Caco-2 (cell line): ENCODE results near the gene TARBP1. TPM values are rescaled to one million over a fixed set of nuclear protein-coding genes. Genes with fewer than 3 reads are reported as not detected.
"Not testable (repeated sequence)": the region's sequence is repeated elsewhere in the genome, so short reads cannot be mapped to it uniquely, and the experiment has no call there.

Source experiments
- BruUV-seq: library from RNA; stranded (reverse); fragments of 400-500 nt; replicated peaks from 2 replicates; lab custom pipeline; 2021; lab: Mats Ljungman, UMichigan
- CTCF ChIA-PET: fragments of 300-600 bp; sonication (Branson Sonifier 250); formaldehyde crosslinking; loops from one replicate; lab custom pipeline; 2022; ENCODE audit warnings: antibody characterized with exemption; lab: Charles Lee
- POLR2A ChIA-PET: fragments of 300-600 bp; sonication (Branson Sonifier 250); formaldehyde crosslinking; loops from one replicate; lab custom pipeline; 2022; ENCODE audit warnings: antibody characterized with exemption; lab: Charles Lee
- DNase-seq, 2 experiments: peaks; one replicate each; pipeline versions ENCODE4 v3.0.0 to v3.0.0-alpha.2; 2020 to 2022
- H3K27me3 ChIP-seq: replicated peaks from 2 replicates; pipeline ENCODE4 v1.6.0; 2011; ENCODE audit warnings: low read length; ENCODE audit not compliant: control insufficient read depth, insufficient read depth
- H3K36me3 ChIP-seq: 2 replicates; pipeline ENCODE4 v1.5.1; 2011; ENCODE audit warnings: low read length; ENCODE audit not compliant: control insufficient read depth, insufficient read depth
- H3K4me1 ChIP-seq: fragments of 250-450 bp; sonication (Bioruptor Pico); 2 replicates; pipeline ENCODE4 v1.5.1; 2020; ENCODE audit warnings: mild to moderate bottlenecking
- H3K4me3 ChIP-seq: 2 replicates; pipeline ENCODE4 v1.5.1; 2011; ENCODE audit warnings: low read depth, mild to moderate bottlenecking, control low read depth, low read length
- H3K9me3 ChIP-seq: fragments of 250-450 bp; sonication (Bioruptor Pico); 2 replicates; pipeline ENCODE4 v1.5.1; 2020; ENCODE audit warnings: mild to moderate bottlenecking, moderate library complexity
- H3K27ac Mint-ChIP-seq: one replicate; pipeline ENCODE4 v1.8.0; 2022; ENCODE audit warnings: mixed read lengths; ENCODE audit not compliant: unreplicated experiment
- H3K27me3 Mint-ChIP-seq: one replicate; pipeline ENCODE4 v1.8.0; 2022; ENCODE audit warnings: mixed read lengths; ENCODE audit not compliant: insufficient read depth, unreplicated experiment
- H3K36me3 Mint-ChIP-seq: one replicate; pipeline ENCODE4 v1.8.0; 2022; ENCODE audit warnings: mild to moderate bottlenecking, mixed read lengths; ENCODE audit not compliant: insufficient read depth, unreplicated experiment
- H3K4me1 Mint-ChIP-seq: one replicate; pipeline ENCODE4 v1.8.0; 2022; ENCODE audit warnings: low read depth, mixed read lengths; ENCODE audit not compliant: unreplicated experiment
- H3K4me3 Mint-ChIP-seq: one replicate; pipeline ENCODE4 v1.8.0; 2022; ENCODE audit warnings: mild to moderate bottlenecking, moderate library complexity, mixed read lengths; ENCODE audit not compliant: unreplicated experiment
- H3K9me3 Mint-ChIP-seq: one replicate; pipeline ENCODE4 v1.8.0; 2022; ENCODE audit warnings: mixed read lengths; ENCODE audit not compliant: unreplicated experiment
- intact Hi-C: fragments of 100-400 bp; cut with micrococcal nuclease; formaldehyde crosslinking; loops from one replicate; pipeline ENCODE4 v1.10.0; 2022; ENCODE audit not compliant: unreplicated experiment
- total RNA-seq: library from RNA; stranded (reverse); gene quantifications from 2 replicates; pipeline ENCODE4 v1.2.3, GENCODE V29; 2022
- TF ChIP-seq, protein P1 (sequence below), 2 experiments: fragments of 200-600 bp in 1 of 2; IDR thresholded peaks; 1 replicate in 1 of 2; 2 replicates in 1 of 2; pipeline versions ENCODE4 v1.5.1 to v1.8.0; 2011 to 2022; ENCODE audit warnings: antibody characterized with exemption in 1 of 2, control low read depth in 1 of 2, inconsistent platforms in 1 of 2, low read depth in 1 of 2, low read length in 1 of 2, mild to moderate bottlenecking in 1 of 2, moderate library complexity in 1 of 2; ENCODE audit not compliant: insufficient read depth in 1 of 2, severe bottlenecking in 1 of 2, unreplicated experiment in 1 of 2

TARBP1 gene
- total RNA-seq, 1 experiment from 2014 or later = 37.0 TPM

DNA sequence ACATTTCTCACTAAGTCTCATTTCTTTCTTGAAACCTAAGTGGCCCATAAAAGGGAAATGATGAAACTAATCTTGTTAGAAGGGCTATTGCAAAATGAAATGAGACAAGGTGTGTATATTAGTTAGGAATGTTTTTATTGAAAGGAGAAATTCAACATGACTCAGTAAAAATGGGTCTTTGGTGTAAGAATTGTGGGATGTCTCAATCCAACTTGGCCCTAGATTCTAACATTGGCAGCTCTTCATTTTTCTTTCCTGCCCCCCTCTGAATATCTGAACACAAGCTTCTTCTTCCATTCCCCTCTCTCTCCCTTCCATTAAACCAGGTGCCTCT lies 26.8 kb upstream of the TARBP1 start:
- Histone ChIP-seq H3K4me3 (no peak overlapping the region), H3K4me1 (peaks cover 23% of the 10 kb centered on the region), H3K36me3 (no peaks in the 10 kb centered on the region), H3K27me3 (no peaks in the 10 kb centered on the region), H3K9me3 (no peaks in the 10 kb centered on the region)
- CTCF ChIA-PET = interaction anchor here (0.6 kb wide), 1 partner anchor 11 kb away, joined by 3 read pairs; no protein-coding TSS in a partner anchor
- no peaks in the 10 kb centered on the region for H3K27me3 Mint-ChIP-seq
- no peak overlapping the region for H3K4me3 Mint-ChIP-seq
- no peak for DNase-seq
- POLR2A ChIA-PET = no interaction called here
- peaks cover 19% of the 10 kb centered on the region for H3K9me3 Mint-ChIP-seq
- TF ChIP-seq, protein P1, sequence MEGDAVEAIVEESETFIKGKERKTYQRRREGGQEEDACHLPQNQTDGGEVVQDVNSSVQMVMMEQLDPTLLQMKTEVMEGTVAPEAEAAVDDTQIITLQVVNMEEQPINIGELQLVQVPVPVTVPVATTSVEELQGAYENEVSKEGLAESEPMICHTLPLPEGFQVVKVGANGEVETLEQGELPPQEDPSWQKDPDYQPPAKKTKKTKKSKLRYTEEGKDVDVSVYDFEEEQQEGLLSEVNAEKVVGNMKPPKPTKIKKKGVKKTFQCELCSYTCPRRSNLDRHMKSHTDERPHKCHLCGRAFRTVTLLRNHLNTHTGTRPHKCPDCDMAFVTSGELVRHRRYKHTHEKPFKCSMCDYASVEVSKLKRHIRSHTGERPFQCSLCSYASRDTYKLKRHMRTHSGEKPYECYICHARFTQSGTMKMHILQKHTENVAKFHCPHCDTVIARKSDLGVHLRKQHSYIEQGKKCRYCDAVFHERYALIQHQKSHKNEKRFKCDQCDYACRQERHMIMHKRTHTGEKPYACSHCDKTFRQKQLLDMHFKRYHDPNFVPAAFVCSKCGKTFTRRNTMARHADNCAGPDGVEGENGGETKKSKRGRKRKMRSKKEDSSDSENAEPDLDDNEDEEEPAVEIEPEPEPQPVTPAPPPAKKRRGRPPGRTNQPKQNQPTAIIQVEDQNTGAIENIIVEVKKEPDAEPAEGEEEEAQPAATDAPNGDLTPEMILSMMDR (IDR thresholded peaks at IDR 0.05; ENCODE audit: insufficient read depth in 1 of 2, low read depth in 1 of 2, low read length in 1 of 2, severe bottlenecking in 1 of 2, unreplicated experiment in 1 of 2) = no peak
- no TSS peak for BruUV-seq
- peaks cover 17% of the 10 kb centered on the region for H3K36me3 Mint-ChIP-seq
- no peak overlapping the region for H3K27ac Mint-ChIP-seq
- intact Hi-C loops = no loop called here
- peaks cover 29% of the 10 kb centered on the region for H3K4me1 Mint-ChIP-seq

DNA sequence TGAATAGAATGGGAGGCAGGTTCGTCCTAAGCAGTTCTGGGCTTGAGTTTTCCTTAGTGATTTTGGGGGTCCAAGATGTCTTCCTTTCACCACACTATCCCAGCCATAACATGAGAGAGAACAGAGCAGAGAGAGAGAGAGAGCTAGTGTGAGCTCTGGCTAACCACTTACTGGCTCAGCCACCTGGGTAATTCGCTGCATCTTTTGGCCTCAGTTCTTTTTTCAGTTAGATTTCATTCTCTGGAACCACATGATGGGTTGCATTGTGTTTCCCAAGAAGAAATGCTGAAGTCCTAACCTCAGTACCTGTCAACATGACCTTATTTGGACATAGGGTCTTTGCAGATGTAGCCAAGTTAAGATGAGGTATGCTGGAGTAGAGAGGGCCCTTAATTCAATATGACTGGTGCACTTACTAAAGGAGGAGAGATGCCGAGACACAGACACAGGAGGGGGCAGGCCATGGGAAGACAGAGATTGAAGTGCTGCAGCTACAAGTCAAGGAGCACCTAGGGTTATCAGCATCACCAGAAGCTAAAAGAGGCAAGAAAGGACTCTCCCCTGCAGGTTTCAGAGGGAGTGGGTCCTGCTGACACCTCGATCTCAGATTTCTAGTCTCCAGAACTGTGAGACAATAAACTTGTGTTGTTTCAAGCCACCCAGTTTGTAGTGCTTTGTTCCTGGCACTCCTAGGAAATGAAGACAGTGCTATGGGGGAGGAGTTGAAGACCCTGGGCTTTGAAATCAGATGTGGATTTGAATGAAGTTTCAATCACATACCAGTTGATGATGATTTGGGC lies 26.2 kb upstream of the TARBP1 start:
- H3K36me3 ChIP-seq = no peaks in the 10 kb centered on the region
- ChIA-PET POLR2A (no interaction called here), CTCF (interaction anchor here (0.5 kb wide), 1 partner anchor 93 kb away, joined by 3 read pairs; no protein-coding TSS in a partner anchor)
- intact Hi-C loops = no loop called here
- Mint-ChIP-seq H3K27me3 (no peaks in the 10 kb centered on the region), H3K4me1 (peaks cover 28% of the 10 kb centered on the region), H3K4me3 (no peak overlapping the region), H3K9me3 (peaks cover 19% of the 10 kb centered on the region), H3K27ac (no peak overlapping the region), H3K36me3 (peaks cover 17% of the 10 kb centered on the region)
- DNase-seq = no peak
- H3K9me3 ChIP-seq = no peaks in the 10 kb centered on the region
- H3K27me3 ChIP-seq = no peaks in the 10 kb centered on the region
- TF ChIP-seq, protein P1 (IDR thresholded peaks at IDR 0.05; ENCODE audit: insufficient read depth in 1 of 2, low read depth in 1 of 2, low read length in 1 of 2, severe bottlenecking in 1 of 2, unreplicated experiment in 1 of 2) = no peak
- H3K4me1 ChIP-seq = peaks cover 23% of the 10 kb centered on the region
- H3K4me3 ChIP-seq = no peak overlapping the region
- BruUV-seq = no TSS peak

DNA sequence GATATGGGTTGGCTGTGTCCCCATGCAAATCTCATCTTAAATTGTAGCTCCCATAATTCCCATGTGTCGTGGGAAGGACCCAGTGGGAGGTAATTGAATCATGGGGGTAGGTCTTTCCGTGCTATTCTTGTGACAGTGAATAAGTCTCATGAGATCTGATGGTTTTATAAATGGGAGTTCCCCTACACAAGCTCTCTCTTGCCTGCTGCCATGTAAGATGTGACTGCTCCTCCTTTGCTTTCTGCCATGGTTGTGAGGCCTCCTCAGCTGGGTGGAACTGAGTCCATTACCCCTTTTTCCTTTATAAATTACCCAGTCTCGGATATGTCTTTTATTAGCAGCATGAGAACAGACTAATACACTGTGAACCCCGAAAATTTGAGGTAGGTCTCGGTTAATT lies 25.3 kb upstream of the TARBP1 start:
- intact Hi-C loops, H3K27me3 ChIP-seq, H3K36me3 ChIP-seq, DNase-seq, BruUV-seq, H3K27ac Mint-ChIP-seq, H3K27me3 Mint-ChIP-seq, H3K9me3 ChIP-seq, H3K36me3 Mint-ChIP-seq, H3K4me3 ChIP-seq, H3K4me3 Mint-ChIP-seq: not testable (repeated sequence)
- POLR2A ChIA-PET = interaction anchor here (0.6 kb wide), 1 partner anchor 107 kb away, joined by 3 read pairs; no protein-coding TSS in a partner anchor
- CTCF ChIA-PET = interaction anchor here (0.6 kb wide), 1 partner anchor 453 kb away, joined by 3 read pairs; no protein-coding TSS in a partner anchor
- peaks cover 21% of the 10 kb centered on the region for H3K4me1 ChIP-seq
- Mint-ChIP-seq H3K4me1 (peaks cover 22% of the 10 kb centered on the region), H3K9me3 (peaks cover 19% of the 10 kb centered on the region)
